Subcutaneous abdominal adipose tissue (tissue), 5 donors: ENCODE measurements around the gene BCAS3.
"Not testable (repeated sequence)": the region's sequence is repeated elsewhere in the genome, so short reads cannot be mapped to it uniquely, and the experiment has no call there.

ENCODE experiments used
- H3K27ac ChIP-seq: one replicate; pipeline ENCODE4 v1.7.0; 2013; ENCODE audit warnings: low read depth, mild to moderate bottlenecking, inconsistent platforms, low read length, moderate library complexity
- H3K27me3 ChIP-seq, 5 donors: one replicate each; pipeline ENCODE4 v1.7.0; 2013; ENCODE audit warnings: low read length in 5 of 5, inconsistent platforms in 1 of 5; ENCODE audit not compliant: control insufficient read depth in 5 of 5, insufficient read depth in 4 of 5
- H3K36me3 ChIP-seq, 5 donors: one replicate each; pipeline ENCODE4 v1.7.0; 2013; ENCODE audit warnings: low read length in 5 of 5; ENCODE audit not compliant: control insufficient read depth in 5 of 5, insufficient read depth in 5 of 5
- H3K4me1 ChIP-seq, 5 donors: one replicate each; pipeline ENCODE4 v1.7.0; 2013; ENCODE audit warnings: low read length in 5 of 5, mild to moderate bottlenecking in 3 of 5, moderate library complexity in 1 of 5; ENCODE audit not compliant: control insufficient read depth in 5 of 5, insufficient read depth in 5 of 5
- H3K4me3 ChIP-seq, 5 donors: one replicate each; pipeline ENCODE4 v1.7.0; 2013; ENCODE audit warnings: low read length in 5 of 5, low read depth in 1 of 5
- H3K9ac ChIP-seq, 5 donors: one replicate each; pipeline ENCODE4 v1.7.0; 2013; ENCODE audit warnings: low read length in 5 of 5, mild to moderate bottlenecking in 4 of 5, moderate library complexity in 3 of 5
- H3K9me3 ChIP-seq, 5 donors: one replicate each; pipeline ENCODE4 v1.7.0; 2013; ENCODE audit warnings: low read length in 5 of 5; ENCODE audit not compliant: control insufficient read depth in 5 of 5
- donor health status: healthy.
- donor health status: healthy.
- donor health status: healthy.
- donor health status: healthy.
- donor health status: healthy.

The BCAS3 gene

GRCh38 chr17:60874772-60875171 is 197.1 kb downstream of the BCAS3 start:
- H3K4me3 ChIP-seq: no peak overlapping the region
- H3K27ac ChIP-seq: no peak overlapping the region

GRCh38 chr17:60886731-60887613 is 209.3 kb downstream of the BCAS3 start:
- not testable (repeated sequence) for H3K9ac ChIP-seq, H3K9me3 ChIP-seq, H3K27ac ChIP-seq, H3K36me3 ChIP-seq, H3K4me1 ChIP-seq, H3K27me3 ChIP-seq
- H3K4me3 ChIP-seq: peak overlapping the region in 1 of 5 donors; percentile 27

More at GRCh38 chr17:60874772-60875171, 197.1 kb downstream of the BCAS3 start:
- Histone ChIP-seq H3K9ac (no peak overlapping the region), H3K36me3 (peaks cover 0 to 5% (median 0%) of the 10 kb centered on the region in 5 donors), H3K4me1 (no peaks in the 10 kb centered on the region), H3K9me3 (no peaks in the 10 kb centered on the region), H3K27me3 (no peaks in the 10 kb centered on the region)

DNA sequence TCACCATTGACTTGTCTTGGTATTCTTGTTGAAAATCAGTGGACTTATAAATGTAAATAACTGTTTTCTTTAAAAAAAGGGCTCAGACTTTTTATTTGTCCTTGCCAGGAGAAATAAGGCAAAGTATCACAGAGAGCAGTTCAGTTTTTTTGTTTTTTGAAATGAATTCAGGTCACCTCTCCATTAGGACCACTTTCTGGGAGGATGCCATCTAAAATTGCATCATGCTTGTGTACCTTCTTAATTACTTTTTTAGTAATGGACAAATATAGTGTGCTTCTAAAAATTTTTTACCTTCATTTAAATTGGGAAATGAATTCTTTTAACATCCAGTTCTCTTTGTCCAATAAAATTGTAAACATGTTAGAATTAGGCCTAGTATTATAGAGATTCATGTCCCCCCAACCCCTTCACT is 210.0 kb downstream of the BCAS3 start:
- Histone ChIP-seq H3K4me3 (peak overlapping the region in 1 of 5 donors; percentile 27), H3K27ac (no peak overlapping the region), H3K9ac (no peak overlapping the region), H3K36me3 (no peaks in the 10 kb centered on the region), H3K4me1 (no peaks in the 10 kb centered on the region), H3K27me3 (no peaks in the 10 kb centered on the region), H3K9me3 (no peaks in the 10 kb centered on the region)

DNA sequence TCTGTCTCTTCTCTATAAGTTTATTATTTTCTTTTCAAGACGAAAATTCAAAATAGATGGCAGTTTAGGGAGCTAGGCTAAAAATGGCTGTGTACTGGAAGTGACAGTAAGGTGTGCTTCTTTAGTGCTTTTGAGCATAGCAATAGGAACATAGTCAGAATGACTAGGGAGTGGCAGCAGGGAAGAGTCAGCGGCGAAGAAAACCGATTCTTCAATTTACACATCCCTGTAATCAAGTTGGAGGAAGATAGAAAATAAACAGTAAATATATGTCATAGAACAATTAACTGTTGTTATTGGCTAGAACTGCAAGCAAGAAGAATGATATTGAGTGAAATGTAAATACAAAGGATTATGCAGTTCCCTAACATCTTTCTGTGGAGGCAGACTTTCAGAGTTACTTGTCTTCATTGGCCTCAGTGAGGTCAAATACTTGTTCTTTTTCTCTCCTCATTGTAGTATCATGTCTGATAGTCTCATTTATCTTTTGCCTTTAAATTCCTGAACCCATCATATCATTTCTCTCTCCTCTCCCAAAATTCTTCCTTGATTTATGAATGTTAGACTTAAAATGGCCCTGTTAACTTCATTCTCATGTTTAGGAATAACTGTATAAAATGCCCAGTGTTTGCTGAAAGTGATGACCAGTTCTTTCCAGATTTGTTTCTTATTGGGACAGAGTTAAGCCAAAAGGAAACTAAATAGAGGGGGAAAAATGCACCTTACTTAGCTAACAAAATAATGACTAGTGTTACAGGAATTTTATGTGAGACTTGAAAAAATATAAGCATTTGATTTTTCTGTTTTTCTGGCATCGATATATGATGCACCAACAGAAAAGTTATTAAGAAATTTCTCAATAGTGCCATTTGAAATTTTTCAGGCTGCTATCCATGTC is 211.4 kb downstream of the BCAS3 start:
- H3K9me3 ChIP-seq: peaks cover 0 to 3% (median 0%) of the 10 kb centered on the region in 5 donors
- no peaks in the 10 kb centered on the region for H3K27me3 ChIP-seq
- no peak overlapping the region for H3K27ac ChIP-seq
- no peaks in the 10 kb centered on the region for H3K4me1 ChIP-seq
- no peaks in the 10 kb centered on the region for H3K36me3 ChIP-seq
- H3K9ac ChIP-seq: no peak overlapping the region
- H3K4me3 ChIP-seq: no peak overlapping the region

DNA sequence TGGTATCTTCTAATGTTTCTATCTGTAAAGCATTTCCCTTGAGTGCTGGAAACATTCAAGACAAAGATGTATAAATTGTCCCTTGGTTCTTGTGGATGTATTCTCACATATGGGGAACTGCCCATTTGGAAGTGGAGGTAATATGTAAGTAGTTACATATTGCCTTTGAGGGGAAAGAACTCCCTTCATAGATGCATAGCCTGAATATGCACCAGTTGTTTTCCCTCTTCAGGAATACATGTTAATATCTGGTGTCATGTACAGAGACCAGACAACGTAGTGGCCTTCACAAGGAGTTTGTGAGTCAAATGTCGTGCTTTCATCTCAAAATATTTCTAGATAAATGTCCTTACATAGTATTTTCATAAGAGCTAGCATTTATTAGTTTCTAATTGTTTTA is 213.5 kb downstream of the BCAS3 start:
- Histone ChIP-seq H3K27me3 (no peaks in the 10 kb centered on the region), H3K9ac (no peak overlapping the region)

DNA sequence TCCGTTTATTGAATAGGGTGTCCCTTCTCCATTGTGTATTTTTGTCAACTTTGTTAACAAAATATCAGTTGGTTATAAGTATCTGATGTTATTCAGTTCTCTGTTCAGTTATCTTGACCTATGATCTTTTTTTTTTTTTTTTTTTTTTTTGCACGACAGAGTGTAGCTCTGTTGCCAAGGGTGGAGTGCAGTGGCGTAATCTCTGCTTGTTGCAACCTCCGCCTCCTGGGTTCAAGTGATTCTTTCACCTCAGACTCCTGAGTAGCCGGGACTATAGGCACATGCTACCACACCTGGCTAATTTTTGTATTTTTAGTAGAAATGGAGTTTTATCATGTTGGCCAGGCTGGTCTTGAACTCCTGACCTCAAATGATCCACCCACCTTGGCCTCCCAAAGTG is 215.8 kb downstream of the BCAS3 start:
- H3K4me3 ChIP-seq: no peak overlapping the region
- H3K4me1 ChIP-seq: no peaks in the 10 kb centered on the region
- H3K27ac ChIP-seq: no peak overlapping the region
- no peaks in the 10 kb centered on the region for H3K36me3 ChIP-seq
- H3K27me3 ChIP-seq: no peaks in the 10 kb centered on the region
- H3K9ac ChIP-seq: no peak overlapping the region
- peaks cover 3 to 11% (median 5%) of the 10 kb centered on the region in 5 donors for H3K9me3 ChIP-seq

More for the DNA sequence above, 213.5 kb downstream of the BCAS3 start:
- no peaks in the 10 kb centered on the region for H3K36me3 ChIP-seq
- peaks cover 0 to 3% (median 0%) of the 10 kb centered on the region in 5 donors for H3K9me3 ChIP-seq
- H3K4me1 ChIP-seq: no peaks in the 10 kb centered on the region
- H3K27ac ChIP-seq: no peak overlapping the region
- H3K4me3 ChIP-seq: no peak overlapping the region

- Histone ChIP-seq H3K9ac (no peak overlapping the region), H3K4me3 (no peak overlapping the region), H3K4me1 (no peaks in the 10 kb centered on the region), H3K27ac (no peak overlapping the region), H3K36me3 (no peaks in the 10 kb centered on the region), H3K27me3 (no peaks in the 10 kb centered on the region), H3K9me3 (peaks cover 3 to 11% (median 5%) of the 10 kb centered on the region in 5 donors)
Measured at GRCh38 chr17:60896996-60897395, 219.3 kb downstream of the BCAS3 start.

DNA sequence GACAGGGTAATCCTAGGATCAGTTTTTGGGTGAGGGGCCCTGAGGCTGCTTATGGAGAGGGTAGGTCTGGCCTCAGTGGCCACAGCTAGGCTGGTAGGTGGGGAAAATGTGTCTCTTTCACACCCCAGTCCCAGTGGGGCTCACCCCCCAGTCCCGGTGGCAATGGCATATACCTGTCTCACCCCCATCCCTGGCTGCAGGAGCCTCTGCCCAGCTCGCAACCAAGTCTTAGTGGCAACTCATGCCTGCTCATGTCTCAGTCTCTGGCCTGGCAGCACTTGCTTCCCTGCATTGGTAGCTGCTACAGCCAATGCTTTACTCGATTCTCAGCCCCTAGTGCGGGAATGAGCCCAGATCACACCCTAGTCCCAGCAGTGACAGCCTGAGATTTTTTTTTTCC is 221.5 kb downstream of the BCAS3 start:
- no peak overlapping the region for H3K4me3 ChIP-seq
- H3K36me3 ChIP-seq: peaks cover 0 to 5% (median 0%) of the 10 kb centered on the region in 5 donors
- H3K9ac ChIP-seq: no peak overlapping the region
- no peak overlapping the region for H3K27ac ChIP-seq
- peaks cover 3 to 11% (median 5%) of the 10 kb centered on the region in 5 donors for H3K9me3 ChIP-seq
- H3K4me1 ChIP-seq: no peaks in the 10 kb centered on the region
- H3K27me3 ChIP-seq: no peaks in the 10 kb centered on the region

- no peaks in the 10 kb centered on the region for H3K27me3 ChIP-seq
- H3K4me1 ChIP-seq: no peaks in the 10 kb centered on the region
- H3K27ac ChIP-seq: no peak overlapping the region
- H3K9me3 ChIP-seq: peaks cover 3 to 9% (median 5%) of the 10 kb centered on the region in 5 donors
- H3K4me3 ChIP-seq: no peak overlapping the region
- H3K9ac ChIP-seq: no peak overlapping the region
- H3K36me3 ChIP-seq: peaks cover 0 to 5% (median 0%) of the 10 kb centered on the region in 5 donors
Measured at GRCh38 chr17:60900688-60901087, 223.0 kb downstream of the BCAS3 start.

DNA sequence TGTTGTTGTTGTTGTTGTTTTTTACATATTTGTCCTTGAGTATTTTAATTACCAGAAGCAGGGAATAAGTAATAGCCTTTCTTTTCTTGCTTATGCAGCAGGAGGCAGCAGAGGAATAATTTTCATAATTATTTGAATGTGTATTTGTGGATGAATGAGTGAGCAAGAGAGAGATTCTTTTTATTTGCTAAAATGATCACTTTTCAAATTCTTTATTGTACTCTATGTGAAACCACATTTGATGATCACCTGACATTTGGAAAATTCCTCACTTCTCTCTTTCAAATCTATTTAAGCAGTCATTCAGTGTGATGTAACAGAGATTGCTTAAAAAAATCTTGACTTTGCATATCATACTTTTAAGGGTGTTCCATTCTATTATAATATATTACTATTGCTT is 223.6 kb downstream of the BCAS3 start:
- Histone ChIP-seq H3K36me3 (peaks cover 0 to 5% (median 0%) of the 10 kb centered on the region in 5 donors), H3K9ac (no peak overlapping the region), H3K27me3 (no peaks in the 10 kb centered on the region)

More for the DNA sequence above, 223.6 kb downstream of the BCAS3 start:
- Histone ChIP-seq H3K4me1 (no peaks in the 10 kb centered on the region), H3K4me3 (no peak overlapping the region), H3K9me3 (peaks cover 3 to 9% (median 5%) of the 10 kb centered on the region in 5 donors), H3K27ac (no peak overlapping the region)
